DMS153 treated with DMSO at 0.1 percent for 48 hours (cell line): ENCODE measurements around the gene KRTAP5-10.
"Not testable (repeated sequence)": the region's sequence is repeated elsewhere in the genome, so short reads cannot be mapped to it uniquely, and the experiment has no call there.

ENCODE experiments used
- DNase-seq: peaks from one replicate; lab custom pipeline; 2025; ENCODE audit not compliant: unreplicated experiment; lab: John Stamatoyannopoulos, UW

The KRTAP5-10 gene

DNA sequence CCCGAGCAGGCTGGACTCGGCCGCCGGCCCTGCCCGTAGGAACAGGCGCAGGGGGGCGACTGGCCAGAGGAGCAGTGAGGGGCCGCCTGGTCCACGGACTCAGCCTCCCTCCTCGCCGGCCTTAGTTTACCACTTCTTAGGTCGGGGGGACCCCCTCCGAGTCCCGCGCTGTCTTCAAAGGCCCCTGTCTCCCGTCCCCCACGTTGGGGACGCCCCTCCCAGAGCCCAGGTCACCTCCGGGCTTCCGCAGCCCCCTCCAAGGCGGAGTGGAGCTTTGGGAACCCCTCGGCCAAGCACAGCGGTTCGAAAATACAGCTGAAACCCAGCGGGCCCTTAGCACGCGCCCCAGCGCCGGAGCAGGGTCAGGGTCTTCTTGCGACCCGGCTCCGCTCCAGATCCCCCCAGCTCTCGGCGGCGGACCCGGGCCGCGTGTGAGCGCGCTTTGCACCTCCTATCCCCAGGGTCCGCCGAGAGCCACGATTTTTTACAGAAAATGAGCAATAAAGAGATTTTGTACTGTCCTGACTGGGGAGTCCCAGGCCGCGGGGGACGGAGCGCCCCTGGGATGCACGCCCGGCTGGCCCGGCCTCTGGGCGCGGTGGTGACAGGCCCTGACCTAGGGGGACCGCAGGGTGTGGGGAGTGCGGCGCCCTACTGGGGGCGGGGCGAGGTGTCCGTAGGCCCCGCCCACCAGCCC, 42.3 kb downstream of the KRTAP5-10 start:
- DNase-seq, result not testable (repeated sequence)

DNA sequence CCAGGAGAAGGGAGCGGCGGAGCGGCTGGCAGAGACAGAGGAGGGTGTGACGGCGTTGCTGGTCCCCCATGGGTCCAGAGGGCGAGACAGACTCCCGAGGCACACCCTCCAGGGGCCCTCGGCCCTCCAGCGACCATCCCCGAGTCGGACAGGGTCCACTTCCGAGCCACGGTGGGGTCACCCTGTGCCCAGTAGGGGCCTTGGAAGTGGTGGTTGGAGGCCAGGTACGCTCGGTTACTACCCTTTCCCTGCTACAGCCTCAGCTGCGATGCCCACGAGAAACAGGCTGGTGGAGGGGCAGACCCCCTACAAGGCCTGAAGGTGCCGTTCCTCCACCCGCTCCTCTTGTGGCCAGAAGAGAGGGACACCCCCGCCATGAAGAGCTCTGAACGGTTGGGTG, 42.9 kb downstream of the KRTAP5-10 start:
- not testable (repeated sequence) for DNase-seq

DNA sequence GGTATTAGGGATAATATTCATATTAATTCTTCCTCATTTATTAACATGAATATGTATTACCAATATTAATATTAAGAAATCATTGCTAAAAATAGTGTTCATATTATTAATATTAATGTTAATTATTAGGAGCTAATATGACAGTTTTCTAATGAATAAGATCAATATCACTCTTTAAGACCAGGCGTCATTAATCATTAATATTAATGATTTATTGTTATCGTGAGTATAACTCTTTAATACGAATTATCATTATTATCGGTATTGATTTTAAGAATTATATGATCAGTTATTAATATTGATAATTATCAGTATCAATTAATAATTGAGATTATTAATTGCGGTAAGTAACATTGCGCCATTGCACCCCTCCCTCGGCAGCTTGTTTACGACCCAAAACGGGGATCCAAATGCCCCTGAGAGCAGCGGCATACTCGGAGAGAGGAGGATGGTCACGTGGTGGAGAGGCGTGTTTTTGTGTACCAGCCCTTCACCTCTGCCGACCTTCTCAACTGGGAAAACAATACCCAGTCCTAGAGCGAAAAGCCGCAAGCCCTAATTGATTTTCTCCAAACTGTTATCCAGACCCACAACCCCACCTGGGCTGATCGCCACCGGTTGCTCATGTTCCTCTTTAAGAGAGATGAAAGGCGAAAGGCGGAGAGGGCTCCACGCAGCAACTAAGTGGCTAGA, 46.0 kb downstream of the KRTAP5-10 start:
- DNase-seq, result not testable (repeated sequence)

DNA sequence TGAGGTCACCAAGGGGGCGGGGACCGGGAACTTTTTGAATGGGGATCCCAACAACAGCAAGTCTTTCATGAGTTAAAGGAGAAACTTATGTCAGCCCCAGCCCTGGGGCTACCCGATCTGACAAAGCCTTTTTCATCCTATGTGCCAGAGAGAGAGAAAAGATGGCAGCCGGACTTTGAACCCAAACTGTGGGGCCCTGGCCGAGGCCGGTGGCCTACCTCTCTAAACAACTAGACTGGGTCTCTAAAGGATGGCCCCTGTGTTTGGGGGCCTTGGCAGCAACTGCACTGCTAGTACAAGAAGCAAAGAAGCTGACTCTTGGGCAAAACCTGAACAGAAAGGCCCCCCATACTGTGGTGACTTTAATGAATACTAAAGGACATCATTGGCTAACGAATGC, 48.6 kb downstream of the KRTAP5-10 start:
- not testable (repeated sequence) for DNase-seq

DNA sequence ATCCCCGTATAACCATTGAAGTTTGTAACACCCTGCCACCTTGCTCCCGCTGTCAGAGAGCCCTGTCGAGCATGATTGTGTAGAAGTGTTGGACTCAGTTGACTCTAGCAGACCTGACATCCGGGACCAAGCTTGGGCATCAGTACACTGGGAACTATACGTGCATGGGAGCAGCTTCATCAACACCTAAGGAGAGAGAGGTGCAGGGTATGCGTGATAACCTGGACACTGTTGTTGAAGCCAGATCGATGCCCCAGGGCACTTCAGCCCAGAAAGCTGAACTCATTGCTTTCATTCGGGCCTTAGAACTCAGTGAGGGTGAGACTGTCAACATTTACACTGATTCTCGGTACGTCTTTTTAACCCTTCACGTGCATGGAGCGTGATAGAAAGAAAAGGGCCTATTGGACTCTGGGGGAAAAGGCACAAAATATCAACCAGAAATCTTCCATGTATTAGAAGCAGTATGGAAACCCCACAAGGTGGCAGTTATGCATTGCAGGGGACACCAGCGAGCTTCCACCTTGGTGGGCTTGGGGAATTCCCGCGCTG, 49.1 kb downstream of the KRTAP5-10 start:
- DNase-seq, result not testable (repeated sequence)

DNA sequence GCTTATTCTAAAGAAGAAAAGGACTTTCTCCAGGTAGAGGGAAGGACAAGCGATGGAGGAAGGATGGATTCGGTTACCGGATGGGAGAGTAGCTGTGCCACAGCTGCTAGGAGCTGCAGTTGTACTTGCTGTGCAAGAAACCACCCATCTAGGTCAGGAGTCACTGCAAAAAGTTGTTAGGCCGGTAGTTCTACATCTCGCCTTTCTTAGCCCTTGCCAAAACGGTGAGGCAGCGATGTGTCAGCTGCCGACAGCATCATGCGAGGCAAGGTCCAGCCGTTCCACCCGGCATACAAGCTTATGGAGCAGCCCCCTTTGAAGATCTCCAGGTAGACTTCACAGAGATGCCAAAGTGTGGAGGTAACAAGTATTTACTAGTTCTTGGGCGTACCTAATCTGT, 49.6 kb downstream of the KRTAP5-10 start:
- not testable (repeated sequence) for DNase-seq
